GM21528 (cell line): ENCODE measurements around the gene CD4.
A peak's percentile ranks its signal among the peaks of the same experiment; 100 is the strongest.

Experiments used
- ATAC-seq: cut with Tn5 transposase; IDR thresholded peaks from one replicate; pipeline ENCODE4 v1.9.1; 2021; ENCODE audit warnings: mild to moderate bottlenecking, moderate library complexity; ENCODE audit not compliant: unreplicated experiment, low FRiP score

The CD4 gene

GRCh38 chr12:6777386-6777785, 11.9 kb upstream of the CD4 start:
- ATAC-seq = no peak

GRCh38 chr12:6778217-6778573, 11.1 kb upstream of the CD4 start:
- ATAC-seq = peak; percentile 20

DNA sequence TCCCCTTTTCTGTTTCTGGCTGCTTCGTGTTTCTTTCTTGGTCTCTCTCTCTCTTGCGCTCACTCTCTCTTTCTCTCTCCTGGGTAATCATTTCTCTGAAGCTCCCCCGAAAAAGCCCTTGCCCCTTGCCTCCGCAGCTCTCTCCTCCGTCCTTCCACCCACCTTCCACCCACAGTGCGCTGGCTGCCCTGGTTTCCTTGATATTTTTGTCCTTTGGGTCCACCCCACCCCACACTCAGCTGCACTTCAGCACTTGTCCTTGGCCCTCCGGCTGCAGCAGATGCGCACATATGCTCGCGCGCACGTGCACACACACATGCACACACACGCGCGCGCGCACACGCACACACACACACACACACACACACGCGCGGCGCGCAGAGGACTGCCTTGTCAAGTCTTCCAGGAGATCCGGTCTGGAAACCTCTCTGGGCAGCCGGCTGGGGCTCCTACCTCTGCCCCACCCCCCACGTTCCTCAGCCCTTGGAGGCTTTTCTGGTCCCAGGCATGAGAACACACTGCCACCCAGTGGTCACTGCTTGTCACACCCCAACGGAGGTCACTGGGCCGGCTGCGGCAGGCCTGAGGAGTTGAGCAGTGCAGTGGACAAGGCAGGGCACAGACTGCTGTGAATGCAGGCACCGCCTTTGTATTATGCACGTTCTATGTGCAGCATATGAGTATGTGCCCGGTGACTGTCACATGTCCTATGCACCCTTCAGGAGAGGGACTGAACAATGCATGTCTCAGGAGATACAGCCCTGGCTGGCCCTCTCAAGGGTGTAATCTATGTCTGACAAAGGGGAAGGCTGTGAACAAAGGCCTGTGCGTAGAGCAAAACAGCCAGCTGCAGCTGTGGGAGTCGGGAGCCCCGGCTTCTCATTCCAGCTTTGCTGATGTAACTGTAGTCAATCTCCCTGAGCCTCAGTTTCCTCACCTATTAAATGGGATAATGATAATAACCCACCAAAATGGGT, 10.5 kb upstream of the CD4 start:
- peak; percentile 80 for ATAC-seq

DNA sequence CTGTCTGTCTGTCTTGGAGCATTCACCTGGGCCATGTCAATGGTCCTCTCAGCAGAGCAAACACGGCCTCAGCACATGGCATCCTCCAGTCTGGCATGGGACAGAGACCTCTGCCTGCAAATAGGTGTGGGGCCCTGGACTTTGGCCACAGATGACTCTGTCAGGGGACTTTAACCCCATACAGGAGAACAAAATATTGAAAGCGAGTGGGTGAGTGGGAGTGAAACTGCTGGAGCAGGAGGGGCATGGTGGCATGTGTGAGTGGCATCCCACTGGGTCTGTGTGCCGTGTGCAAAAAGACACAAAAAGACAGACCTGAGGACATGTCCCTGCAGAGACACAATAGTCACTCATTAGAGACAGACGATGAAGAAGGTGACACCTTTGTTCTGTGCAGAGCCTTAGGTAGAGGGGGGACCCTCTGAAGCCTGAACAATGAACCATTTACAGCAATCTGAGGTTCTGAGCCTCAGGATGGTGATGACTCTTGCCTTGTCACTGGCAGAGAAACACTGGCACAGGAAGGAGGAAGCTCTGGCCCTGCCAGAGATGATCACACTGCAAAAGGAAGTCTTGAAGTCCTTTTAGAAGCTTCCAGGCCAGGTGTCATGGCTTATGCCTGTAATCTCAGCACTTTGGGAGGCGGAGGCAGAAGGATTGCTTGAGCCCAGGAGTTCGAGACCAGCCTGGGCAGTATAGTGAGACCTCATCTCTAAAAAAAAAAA, 9.5 kb upstream of the CD4 start:
- no peak for ATAC-seq

- ATAC-seq = no peak
Measured at GRCh38 chr12:6780573-6780972, 8.8 kb upstream of the CD4 start.

GRCh38 chr12:6782119-6782518, 7.2 kb upstream of the CD4 start:
- no peak for ATAC-seq

GRCh38 chr12:6782850-6783566, 6.3 kb upstream of the CD4 start:
- ATAC-seq = no peak

DNA sequence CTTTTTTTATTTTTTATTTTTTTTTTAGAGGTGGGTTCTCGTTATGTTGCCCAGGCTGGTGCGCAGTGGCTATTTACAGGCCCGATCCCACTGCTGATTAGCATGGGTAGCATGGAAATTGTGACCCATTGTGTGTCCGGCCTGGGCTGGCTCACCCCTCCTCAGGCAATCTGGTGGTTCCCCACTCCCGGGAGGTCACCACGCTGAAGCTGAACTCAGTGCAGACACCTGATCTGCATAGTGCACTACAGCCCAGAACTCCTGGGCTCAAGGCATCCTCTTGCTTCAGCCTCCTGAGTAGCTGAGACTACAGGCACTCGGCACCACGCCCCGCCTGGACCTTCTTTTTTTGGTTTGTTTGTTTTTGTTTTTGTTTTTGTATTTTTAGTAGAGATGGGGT, 5.5 kb upstream of the CD4 start:
- no peak for ATAC-seq

- no peak for ATAC-seq
Measured at GRCh38 chr12:6784296-6784695, 5.0 kb upstream of the CD4 start.

GRCh38 chr12:6784761-6785160, 4.6 kb upstream of the CD4 start:
- no peak for ATAC-seq

- ATAC-seq = no peak
Measured at GRCh38 chr12:6786416-6787094, 2.8 kb upstream of the CD4 start.

DNA sequence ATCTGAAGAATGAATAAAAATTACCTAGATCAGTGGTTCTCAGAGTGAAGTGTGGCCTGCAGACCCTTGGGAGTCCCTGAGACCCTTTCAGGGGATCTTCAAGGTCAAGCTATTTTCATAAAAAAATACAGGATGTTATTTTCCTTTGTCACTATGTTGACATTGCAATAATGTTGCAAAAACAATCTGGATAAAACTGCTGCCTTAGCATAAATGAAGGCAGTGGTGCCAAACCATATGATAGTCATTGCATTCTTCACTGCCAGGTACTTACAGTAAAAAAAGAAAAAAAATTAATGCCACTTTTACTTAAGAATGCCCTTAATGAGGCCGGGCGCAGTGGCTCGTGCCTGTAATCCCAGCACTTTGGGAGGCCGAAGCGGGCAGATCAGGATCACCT, 2.0 kb upstream of the CD4 start:
- ATAC-seq = no peak

- ATAC-seq = no peak
Measured at GRCh38 chr12:6790496-6791150, 1.3 kb downstream of the CD4 start.

DNA sequence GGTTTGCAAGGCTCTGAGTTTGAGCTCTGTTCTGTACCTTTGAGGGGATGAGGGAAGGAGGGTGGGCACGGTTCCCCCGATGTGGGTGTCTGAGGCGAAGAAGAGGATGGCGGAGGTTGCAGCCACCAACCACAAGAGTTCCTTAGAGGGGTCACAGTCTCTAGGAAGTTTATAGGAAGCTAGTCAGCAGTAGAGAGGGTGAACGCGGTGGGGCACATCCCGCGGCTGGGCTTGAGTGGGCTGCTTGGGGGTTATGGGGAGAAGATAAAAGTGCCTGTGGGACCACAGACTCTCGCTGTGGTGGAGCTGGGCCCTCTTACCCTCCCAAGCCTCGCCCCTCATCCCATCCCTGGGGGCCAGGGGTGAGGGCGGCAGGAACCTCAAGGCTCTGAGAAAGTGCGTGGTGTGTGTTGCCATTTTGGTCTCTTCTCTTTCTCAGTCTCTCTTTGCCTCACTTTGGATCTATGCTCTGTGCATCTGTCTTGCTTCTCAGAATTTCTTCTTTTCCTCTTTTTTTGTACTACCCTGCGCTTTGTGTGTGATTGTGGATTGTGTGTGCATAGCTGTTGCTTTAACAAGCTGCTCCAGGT, 2.7 kb downstream of the CD4 start:
- no peak for ATAC-seq

DNA sequence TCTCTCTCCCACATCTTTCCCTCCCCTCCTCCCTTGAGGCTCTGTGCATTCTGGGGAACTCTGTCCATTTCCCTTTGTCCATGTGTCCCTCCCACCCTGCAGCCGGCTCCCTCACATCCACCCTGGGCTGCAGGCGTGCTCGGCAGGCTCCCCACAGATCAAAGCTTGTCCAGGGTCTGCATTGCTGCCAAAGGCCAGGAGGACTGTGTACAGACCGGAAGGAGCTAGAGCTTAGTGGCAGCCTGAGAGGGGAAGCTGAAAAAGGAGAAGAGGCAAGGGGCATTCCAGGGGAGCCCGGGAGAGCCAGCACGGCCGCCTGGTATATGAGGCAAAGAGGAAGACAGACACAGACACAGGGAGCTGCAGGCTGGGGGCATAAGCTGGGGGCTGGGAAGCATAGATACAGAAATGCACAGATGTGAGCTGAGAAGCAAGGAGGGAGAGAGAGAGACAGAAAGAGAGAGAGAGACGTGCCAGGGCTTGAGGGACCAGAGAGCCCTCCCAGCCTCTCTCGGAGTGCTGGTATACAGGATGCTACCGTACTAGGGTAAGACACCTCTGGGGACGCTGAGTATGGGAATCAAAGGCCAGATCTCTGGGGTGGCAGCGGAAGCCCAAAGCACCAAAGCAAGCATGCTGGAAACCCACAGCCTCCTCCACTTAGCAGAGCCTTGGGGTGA, 3.3 kb downstream of the CD4 start:
- no peak for ATAC-seq

DNA sequence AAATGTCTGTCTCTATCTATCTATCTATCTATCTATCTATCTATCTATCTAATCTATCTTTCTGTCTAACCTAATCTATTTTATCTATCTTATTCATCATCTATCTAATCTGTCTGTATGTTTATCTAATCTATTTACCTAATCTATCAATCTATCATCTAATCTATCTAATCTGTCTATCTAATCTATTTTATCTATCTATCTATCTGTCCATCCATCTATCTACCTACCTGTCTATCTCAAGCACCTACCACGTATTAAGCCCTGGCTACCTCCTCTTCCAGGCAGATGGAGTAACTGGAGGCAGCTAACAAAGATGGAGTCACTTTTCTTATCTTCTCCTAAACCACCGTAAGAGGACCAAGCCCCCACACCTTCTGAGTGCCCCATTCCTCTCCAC, 5.8 kb downstream of the CD4 start:
- ATAC-seq = no peak

DNA sequence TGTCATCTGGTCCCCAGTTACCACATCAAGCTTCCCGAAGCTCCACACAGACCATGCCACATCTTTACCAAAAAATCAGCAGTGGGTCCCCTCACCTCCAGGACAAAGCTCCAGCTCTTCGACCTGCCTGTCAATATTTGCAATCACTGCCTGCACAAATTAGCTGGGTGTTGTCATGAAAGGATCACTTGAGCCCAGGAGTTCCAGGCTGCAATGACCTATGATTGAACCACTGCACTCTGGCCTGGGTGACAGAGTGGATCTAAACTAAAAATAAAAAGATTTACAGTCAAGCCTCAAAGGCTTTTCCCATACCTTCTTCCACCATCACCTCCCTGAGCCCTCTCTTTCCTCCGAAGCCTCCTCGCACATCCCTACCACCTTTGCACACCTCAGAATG, 7.2 kb downstream of the CD4 start:
- ATAC-seq = no peak

GRCh38 chr12:6799147-6799546, 9.8 kb downstream of the CD4 start:
- no peak for ATAC-seq

- no peak for ATAC-seq
Measured at GRCh38 chr12:6807170-6807569, 17.8 kb downstream of the CD4 start.
